IPS-NIHi7 (cell line): Measurements from ENCODE around the gene SPG11.
"Not testable (repeated sequence)": the region's sequence is repeated elsewhere in the genome, so short reads cannot be mapped to it uniquely, and the experiment has no call there.

Experiments used
- DNase-seq: peaks from one replicate; pipeline ENCODE4 v3.0.0; 2012; ENCODE audit warnings: mixed read lengths; ENCODE audit errors: extremely low spot score

The SPG11 gene, protein sequence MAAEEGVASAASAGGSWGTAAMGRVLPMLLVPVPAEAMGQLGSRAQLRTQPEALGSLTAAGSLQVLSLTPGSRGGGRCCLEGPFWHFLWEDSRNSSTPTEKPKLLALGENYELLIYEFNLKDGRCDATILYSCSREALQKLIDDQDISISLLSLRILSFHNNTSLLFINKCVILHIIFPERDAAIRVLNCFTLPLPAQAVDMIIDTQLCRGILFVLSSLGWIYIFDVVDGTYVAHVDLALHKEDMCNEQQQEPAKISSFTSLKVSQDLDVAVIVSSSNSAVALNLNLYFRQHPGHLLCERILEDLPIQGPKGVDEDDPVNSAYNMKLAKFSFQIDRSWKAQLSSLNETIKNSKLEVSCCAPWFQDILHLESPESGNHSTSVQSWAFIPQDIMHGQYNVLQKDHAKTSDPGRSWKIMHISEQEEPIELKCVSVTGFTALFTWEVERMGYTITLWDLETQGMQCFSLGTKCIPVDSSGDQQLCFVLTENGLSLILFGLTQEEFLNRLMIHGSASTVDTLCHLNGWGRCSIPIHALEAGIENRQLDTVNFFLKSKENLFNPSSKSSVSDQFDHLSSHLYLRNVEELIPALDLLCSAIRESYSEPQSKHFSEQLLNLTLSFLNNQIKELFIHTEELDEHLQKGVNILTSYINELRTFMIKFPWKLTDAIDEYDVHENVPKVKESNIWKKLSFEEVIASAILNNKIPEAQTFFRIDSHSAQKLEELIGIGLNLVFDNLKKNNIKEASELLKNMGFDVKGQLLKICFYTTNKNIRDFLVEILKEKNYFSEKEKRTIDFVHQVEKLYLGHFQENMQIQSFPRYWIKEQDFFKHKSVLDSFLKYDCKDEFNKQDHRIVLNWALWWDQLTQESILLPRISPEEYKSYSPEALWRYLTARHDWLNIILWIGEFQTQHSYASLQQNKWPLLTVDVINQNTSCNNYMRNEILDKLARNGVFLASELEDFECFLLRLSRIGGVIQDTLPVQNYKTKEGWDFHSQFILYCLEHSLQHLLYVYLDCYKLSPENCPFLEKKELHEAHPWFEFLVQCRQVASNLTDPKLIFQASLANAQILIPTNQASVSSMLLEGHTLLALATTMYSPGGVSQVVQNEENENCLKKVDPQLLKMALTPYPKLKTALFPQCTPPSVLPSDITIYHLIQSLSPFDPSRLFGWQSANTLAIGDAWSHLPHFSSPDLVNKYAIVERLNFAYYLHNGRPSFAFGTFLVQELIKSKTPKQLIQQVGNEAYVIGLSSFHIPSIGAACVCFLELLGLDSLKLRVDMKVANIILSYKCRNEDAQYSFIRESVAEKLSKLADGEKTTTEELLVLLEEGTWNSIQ (N-terminal part only)

DNA sequence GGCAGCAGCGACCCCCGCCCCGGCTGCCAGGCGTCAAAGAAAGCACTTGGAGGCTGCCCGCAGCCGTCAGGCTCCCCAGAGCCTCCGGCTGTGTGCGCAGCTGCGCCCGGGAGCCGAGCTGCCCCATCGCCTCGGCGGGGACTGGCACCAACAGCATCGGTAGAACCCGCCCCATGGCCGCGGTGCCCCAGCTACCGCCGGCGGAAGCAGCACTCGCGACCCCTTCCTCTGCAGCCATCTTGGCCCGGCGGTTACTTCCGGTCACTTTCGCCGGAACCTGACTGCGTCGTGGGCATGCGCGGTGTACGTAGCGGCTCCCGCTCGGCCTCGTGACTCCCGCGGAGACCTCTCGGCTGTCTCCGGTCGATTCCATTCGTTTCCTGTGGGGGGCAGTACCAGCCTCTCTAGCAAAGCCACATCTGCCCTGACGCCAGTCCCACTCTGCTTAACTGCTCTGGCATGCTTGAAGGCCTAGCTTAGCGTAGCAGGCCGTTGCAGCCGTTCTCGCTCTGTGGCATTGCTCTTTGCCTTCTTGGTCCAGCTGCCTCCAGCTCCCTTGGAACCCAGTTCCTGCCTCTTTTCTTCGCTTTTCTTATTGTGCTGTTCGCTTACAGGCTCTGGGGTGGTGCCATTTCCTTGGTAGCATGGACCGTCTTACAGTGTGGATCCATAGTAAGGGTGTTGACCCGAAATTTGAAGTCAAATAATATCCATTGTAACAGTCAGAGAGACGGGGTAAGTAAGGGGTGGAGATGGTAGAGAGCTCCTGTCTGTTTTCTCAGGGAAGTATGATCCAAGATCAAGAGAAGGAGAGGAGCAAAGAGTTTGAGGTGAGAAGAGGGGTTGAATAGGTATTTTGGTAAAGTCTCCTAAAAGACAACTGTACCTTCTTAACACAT, at the start of gene SPG11:
Gene SPG11 (minus strand): TSS at position 253 of the 899 bp plus-strand sequence. CDS start 15 bp downstream, at position 238.
- peak; percentile 98 for DNase-seq

DNA sequence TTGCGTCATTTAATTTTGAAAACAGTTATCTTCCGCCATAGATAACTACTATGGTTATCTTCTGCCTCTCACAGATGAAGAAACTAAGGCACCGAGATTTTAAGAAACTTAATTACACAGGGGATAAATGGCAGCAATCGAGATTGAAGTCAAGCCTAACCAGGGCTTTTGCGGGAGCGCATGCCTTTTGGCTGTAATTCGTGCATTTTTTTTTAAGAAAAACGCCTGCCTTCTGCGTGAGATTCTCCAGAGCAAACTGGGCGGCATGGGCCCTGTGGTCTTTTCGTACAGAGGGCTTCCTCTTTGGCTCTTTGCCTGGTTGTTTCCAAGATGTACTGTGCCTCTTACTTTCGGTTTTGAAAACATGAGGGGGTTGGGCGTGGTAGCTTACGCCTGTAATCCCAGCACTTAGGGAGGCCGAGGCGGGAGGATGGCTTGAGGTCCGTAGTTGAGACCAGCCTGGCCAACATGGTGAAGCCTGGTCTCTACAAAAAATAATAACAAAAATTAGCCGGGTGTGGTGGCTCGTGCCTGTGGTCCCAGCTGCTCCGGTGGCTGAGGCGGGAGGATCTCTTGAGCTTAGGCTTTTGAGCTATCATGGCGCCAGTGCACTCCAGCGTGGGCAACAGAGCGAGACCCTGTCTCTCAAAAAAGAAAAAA, 49.0 kb upstream of the SPG11 start:
- no peak for DNase-seq

DNA sequence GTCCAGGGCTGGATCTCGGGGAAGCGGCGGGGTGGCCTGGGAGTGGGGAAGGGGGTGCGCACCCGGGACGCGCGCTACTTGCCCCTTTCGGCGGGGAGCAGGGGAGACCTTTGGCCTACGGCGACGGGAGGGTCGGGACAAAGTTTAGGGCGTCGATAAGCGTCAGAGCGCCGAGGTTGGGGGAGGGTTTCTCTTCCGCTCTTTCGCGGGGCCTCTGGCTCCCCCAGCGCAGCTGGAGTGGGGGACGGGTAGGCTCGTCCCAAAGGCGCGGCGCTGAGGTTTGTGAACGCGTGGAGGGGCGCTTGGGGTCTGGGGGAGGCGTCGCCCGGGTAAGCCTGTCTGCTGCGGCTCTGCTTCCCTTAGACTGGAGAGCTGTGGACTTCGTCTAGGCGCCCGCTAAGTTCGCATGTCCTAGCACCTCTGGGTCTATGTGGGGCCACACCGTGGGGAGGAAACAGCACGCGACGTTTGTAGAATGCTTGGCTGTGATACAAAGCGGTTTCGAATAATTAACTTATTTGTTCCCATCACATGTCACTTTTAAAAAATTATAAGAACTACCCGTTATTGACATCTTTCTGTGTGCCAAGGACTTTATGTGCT, 48.4 kb upstream of the SPG11 start:
- peak; percentile 18 for DNase-seq

DNA sequence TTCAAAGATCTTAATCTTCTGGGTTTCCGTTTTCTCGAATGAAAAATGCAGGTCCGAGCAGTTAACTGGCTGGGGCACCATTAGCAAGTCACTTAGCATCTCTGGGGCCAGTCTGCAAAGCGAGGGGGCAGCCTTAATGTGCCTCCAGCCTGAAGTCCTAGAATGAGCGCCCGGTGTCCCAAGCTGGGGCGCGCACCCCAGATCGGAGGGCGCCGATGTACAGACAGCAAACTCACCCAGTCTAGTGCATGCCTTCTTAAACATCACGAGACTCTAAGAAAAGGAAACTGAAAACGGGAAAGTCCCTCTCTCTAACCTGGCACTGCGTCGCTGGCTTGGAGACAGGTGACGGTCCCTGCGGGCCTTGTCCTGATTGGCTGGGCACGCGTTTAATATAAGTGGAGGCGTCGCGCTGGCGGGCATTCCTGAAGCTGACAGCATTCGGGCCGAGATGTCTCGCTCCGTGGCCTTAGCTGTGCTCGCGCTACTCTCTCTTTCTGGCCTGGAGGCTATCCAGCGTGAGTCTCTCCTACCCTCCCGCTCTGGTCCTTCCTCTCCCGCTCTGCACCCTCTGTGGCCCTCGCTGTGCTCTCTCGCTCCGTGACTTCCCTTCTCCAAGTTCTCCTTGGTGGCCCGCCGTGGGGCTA, 47.8 kb upstream of the SPG11 start, which contains the start of the genes B2M and PATL2:
Gene B2M (plus strand): TSS at position 422 of the 647 bp plus-strand sequence. CDS start 30 bp downstream, at position 452.
Gene PATL2 (minus strand): TSS at position 228 of the 647 bp plus-strand sequence. CDS start 34,833 bp downstream, outside the sequence.
- peak; percentile 94 for DNase-seq

DNA sequence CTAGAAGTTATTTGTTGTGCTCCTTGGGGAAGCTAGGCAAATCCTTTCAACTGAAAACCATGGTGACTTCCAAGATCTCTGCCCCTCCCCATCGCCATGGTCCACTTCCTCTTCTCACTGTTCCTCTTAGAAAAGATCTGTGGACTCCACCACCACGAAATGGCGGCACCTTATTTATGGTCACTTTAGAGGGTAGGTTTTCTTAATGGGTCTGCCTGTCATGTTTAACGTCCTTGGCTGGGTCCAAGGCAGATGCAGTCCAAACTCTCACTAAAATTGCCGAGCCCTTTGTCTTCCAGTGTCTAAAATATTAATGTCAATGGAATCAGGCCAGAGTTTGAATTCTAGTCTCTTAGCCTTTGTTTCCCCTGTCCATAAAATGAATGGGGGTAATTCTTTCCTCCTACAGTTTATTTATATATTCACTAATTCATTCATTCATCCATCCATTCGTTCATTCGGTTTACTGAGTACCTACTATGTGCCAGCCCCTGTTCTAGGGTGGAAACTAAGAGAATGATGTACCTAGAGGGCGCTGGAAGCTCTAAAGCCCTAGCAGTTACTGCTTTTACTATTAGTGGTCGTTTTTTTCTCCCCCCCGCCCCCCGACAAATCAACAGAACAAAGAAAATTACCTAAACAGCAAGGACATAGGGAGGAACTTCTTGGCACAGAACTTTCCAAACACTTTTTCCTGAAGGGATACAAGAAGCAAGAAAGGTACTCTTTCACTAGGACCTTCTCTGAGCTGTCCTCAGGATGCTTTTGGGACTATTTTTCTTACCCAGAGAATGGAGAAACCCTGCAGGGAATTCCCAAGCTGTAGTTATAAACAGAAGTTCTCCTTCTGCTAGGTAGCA, 47.0 kb upstream of the SPG11 start:
- DNase-seq, result no peak

DNA sequence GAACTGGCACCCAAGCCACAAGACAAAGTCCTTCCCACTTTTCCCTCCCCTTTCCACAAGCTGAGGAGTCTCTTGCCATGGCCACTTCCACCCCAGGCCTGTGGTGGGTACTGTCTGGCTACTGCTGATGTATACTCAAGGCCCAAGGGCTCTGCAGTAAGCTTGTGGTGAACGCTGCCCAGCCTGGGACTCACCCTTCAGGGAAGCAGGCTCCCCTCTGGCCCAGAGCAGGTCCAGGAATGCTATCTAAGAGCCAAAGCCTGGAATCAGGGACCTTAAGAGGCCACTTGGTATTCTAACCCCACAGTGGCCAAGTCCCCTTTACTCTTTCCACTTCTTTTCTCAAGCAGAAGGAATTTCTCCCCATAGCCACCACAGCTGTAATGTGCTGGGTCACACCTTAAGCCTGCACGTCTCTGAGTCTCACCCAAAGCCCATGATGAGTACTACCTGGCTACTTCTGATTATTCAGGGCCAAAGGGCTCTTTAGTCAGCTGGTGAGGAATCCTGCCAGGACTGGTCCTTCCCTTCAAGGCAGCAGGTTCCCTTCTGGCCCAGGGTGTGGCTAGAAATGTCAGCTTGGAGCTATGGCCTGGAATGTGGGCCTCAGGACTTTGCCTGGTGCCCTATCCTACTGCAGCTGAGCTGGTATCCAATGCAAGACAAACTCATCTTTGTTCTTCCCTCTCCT, 43.6 kb upstream of the SPG11 start:
- no peak for DNase-seq

DNA sequence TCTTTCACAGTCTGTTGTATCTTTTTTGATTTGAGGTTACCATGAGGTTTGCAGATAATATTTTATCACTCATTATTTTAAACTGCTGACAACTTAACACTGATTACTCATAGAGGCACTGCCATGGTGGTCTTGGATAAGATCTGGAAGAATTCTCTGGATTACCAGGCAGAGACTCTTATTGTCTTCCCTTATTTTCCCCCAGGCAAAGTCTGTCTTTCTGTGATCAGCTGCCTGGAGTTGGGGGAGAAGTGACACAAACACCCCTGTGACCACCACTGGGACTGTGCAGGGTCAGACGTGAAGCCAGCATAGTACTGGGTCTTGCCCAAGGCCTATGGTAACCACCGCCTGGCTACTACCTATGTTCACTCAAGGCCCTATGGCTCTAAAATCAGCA, 42.9 kb upstream of the SPG11 start:
- no peak for DNase-seq

DNA sequence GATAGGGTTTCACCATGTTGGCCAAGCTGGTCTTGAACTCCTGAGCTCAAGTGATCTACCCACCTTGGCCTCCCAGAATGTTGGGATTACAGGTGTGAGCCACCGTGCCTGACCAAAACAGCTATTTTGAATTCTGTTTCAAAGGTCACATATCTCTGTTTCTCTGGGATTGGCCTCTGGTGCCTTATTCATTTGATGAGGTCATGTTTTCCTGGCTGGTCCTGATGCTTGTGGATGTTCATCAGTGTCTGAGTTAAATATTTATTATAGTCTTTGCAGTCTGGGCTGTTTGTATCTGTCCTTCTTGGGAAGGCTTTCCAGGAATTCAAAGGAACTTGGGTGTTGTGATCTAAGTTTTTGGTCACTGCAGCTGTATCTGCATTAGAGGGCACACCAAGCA, 42.5 kb upstream of the SPG11 start:
- DNase-seq, result no peak

DNA sequence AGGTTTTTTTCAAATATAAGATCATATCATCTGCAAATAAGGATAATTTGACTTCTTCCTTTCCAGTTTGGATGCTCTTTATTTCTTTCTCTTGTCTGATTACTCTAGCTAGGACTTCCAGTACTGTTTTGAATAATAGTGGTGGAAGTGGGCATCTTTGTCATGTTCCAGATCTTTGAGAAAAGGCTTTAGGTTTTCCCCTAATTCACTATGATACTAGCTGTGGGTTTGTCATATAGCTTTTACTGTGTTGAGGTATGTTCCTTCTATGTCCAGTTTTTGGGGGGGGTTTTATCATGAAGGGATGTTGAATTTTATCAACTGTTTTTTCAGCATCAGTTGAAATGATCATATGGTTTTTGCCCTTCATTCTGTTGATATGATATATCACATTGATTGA, 37.2 kb upstream of the SPG11 start:
- not testable (repeated sequence) for DNase-seq

DNA sequence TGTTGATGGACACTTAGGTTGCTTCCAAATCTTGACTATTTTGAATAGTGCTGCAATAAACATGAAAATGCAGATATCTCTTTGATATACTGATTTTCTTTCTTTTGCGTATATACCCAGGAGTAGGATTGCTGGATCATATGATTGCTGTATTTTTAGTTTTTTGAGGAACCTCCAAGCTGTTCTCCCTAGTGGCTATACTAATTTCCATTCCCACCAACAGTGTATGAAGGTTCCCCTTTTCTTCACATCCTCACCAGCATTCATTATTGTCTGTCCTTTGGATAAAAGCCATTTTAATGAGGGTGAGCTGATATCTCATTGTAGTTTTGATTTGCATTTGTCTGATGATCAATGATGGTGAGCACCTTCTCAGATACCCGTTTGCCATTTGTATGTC, 35.2 kb upstream of the SPG11 start:
- DNase-seq, result no peak

DNA sequence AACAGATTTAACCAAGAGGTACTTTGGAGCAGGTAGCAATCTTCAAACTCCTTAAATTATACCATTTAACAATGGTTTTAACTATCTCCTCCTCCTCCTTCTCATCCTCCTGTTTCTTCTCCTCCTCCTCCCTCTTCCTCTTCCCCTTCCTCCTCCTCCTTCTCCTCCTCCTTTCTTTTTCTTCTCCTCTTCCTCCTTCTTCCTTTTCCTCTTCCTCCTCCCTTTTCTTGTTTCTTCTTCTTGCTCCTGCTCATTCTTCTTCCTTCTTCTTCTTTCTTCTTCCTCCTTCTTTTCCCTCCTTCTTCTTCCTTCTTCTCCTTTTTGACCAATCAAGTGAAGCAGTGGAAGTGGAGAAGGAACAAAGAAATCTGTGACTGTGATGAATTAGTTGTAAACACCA, 33.6 kb upstream of the SPG11 start:
- DNase-seq, result no peak

DNA sequence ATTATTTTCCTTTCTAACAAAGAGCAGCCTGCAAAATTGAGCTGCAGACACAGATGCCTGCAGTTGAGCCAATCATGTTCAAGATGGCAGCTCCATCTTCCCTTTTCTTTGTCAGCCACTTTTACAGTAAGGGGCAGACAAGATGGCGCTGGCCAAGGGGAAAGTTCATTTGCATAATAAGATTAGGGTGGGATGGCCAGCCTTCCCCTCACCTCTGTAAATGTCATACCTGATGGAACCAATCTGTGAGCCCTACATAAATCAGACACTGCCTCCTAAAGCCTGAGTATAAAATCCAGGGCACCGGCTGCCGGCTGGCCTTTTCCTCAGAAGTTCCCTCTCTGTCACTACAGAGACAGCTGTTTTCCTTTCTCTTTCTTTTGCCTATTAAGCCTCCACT, 31.8 kb upstream of the SPG11 start:
- no peak for DNase-seq

DNA sequence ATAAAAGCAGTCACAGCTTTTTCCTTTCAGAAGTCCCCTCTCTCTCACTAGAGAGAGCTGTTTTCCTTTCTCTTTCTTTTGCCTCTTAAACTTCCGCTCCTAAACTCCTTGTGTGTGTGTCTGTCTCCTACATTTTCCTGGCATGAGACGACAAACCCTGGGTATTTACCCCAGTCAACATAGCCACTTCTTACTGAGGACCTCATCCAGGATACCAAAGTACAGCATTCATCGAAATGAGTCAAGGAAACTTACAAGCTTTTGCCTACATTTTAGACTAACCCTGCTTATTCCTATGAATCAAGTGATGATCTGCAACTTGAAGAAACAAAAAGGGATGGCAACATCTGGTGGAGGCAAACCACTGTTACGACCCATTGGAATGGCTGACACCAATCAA, 31.0 kb upstream of the SPG11 start:
- DNase-seq, result no peak

DNA sequence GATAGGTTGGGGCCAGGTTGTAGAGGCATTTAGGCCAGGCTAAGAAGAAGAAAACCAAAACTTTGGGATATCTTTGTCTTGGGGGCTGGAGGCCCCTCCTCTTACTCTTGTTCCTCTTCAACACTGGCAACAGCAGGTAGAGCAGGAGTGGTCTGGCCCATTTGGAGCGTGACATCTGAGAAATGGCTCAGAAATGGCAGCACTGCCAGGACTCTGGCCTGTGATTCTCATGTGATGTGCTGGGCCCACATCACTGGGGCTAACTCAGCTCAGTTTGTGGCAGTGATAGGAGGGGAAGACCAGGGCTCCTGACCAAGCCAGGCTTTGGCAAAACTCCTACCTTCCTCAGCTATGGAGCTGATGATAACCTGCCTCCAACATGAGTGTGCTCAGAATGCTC, 29.2 kb upstream of the SPG11 start:
- DNase-seq, result no peak

DNA sequence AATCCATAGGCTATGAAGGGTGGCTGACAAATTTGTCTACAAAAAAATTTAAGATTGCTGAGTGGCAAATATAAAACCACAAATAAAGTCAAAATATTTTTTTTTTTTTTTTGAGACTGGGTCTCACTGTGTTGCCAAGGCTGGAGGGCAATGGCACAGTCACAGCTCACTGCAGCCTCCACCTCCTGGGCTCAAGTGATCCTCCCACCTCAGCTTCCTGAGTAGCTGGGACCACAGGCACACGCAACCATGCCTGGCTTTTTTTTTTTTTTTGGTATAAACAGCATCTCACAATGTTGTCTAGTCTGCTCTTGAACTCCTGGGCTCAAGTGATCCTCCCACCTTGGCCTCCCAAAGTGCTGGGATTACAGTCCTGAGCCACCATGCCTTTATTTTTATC, 26.8 kb upstream of the SPG11 start:
- DNase-seq, result not testable (repeated sequence)

DNA sequence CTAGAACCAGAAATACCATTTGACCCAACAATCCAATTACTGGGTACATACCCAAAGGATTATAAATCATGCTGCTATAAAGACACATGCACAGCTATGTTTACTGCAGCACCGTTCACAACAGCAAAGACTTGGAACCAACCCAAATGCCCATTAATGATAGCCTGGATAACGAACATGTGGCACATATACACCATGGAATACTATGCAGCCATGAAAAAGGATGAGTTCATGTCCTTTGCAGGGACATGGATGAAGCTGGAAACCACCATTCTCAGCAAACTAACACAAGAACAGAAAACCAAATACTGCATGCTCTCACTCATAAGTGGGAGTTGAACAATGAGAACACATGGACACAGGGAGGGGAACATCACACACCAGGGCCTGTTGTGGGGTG, 25.9 kb upstream of the SPG11 start:
- not testable (repeated sequence) for DNase-seq
